HepG2 (cell line): Measurements from ENCODE around the gene ALKBH2. TPM values are rescaled to one million over a fixed set of nuclear protein-coding genes. Genes with fewer than 3 reads are reported as not detected.
A peak's percentile ranks its signal among the peaks of the same experiment; 100 is the strongest.

Experiments
- AGO2 ChIP-seq: fragments of 200-400 bp; formaldehyde crosslinking; optimal IDR thresholded peaks from 2 replicates; pipeline ENCODE3; 2017; ENCODE audit warnings: mild to moderate bottlenecking, low read depth, low read length, moderate library complexity
- HDAC1 ChIP-seq: sonication (generic); formaldehyde crosslinking; IDR thresholded peaks from 2 replicates; pipeline ENCODE4 v1.5.1; 2020; ENCODE audit warnings: mild to moderate bottlenecking, missing genetic modification reagents
- HNF4A ChIP-seq: sonication (generic); formaldehyde crosslinking; IDR thresholded peaks from 2 replicates; pipeline ENCODE4 v1.4.0; 2020; ENCODE audit warnings: missing genetic modification reagents
- MAZ ChIP-seq, 2 experiments: sonication (generic) in 1 of 2; formaldehyde crosslinking in 1 of 2; IDR thresholded peaks; 2 replicates each; pipeline versions ENCODE4 v1.5.0 to v1.6.1; 2012 to 2020; ENCODE audit warnings: low read depth in 2 of 2, mild to moderate bottlenecking in 2 of 2, borderline replicate concordance in 1 of 2, improper control_type of control experiment in 1 of 2, low read length in 1 of 2, missing genetic modification reagents in 1 of 2, moderate library complexity in 1 of 2
- ZFY ChIP-seq: sonication (generic); formaldehyde crosslinking; IDR thresholded peaks from 2 replicates; pipeline ENCODE4 v1.4.0; 2020; ENCODE audit warnings: missing genetic modification reagents
- ZNF362 ChIP-seq: sonication (generic); formaldehyde crosslinking; IDR thresholded peaks from 2 replicates; pipeline ENCODE4 v1.4.0; 2020; ENCODE audit warnings: missing genetic modification reagents, mild to moderate bottlenecking, borderline replicate concordance
- polyA plus RNA-seq, 8 experiments: library from polyadenylated mRNA; depleted of rRNA in 3 of 8; stranded (reverse) in 7 of 8; unstranded in 1 of 8; fragments of >200 nt; fragmentation: Illumina TruSeq in 4 of 8; extraction: Trizol in 4 of 8; gene quantifications; 2 replicates each; pipeline versions ENCODE4 v1.2.1 to v1.2.3, GENCODE V29; 2011 to 2016; ENCODE audit warnings: low read depth in 4 of 8, missing spikeins in 1 of 8, mixed read lengths in 1 of 8; ENCODE audit not compliant: insufficient read depth in 1 of 8
- total RNA-seq, 5 experiments: library from RNA; depleted of rRNA; stranded (reverse); fragments of >200 nt; fragmentation: Illumina TruSeq; extraction: Trizol; gene quantifications; 2 replicates each; pipeline ENCODE4 v1.2.3, GENCODE V29; 2016; ENCODE audit warnings: low read depth in 1 of 5
- TF ChIP-seq, protein P1 (sequence below): sonication (generic); formaldehyde crosslinking; IDR thresholded peaks from 2 replicates; pipeline ENCODE4 v1.5.0; 2020; ENCODE audit warnings: mild to moderate bottlenecking, missing genetic modification reagents, borderline replicate concordance
- TF ChIP-seq, protein P2 (sequence below): sonication (generic); formaldehyde crosslinking; IDR thresholded peaks from 2 replicates; pipeline ENCODE4 v1.5.1; 2020; ENCODE audit warnings: mild to moderate bottlenecking, missing genetic modification reagents, moderate library complexity
- TF ChIP-seq, protein P3 (sequence below): IDR thresholded peaks from 2 replicates; pipeline ENCODE4 v1.6.1; 2018; ENCODE audit warnings: missing genetic modification reagents, mild to moderate bottlenecking, missing compliant biosample characterization
- TF ChIP-seq, protein P4 (sequence below): sonication (generic); formaldehyde crosslinking; IDR thresholded peaks from 2 replicates; pipeline ENCODE4 v1.5.0; 2020; ENCODE audit warnings: missing genetic modification reagents

The ALKBH2 gene
- total and polyA plus RNA-seq, 2 of the 13 experiments (the other 11 are each of a cell fraction or from before 2014, with no cell fraction given): 21.0 to 40.5 TPM

- TF ChIP-seq, protein P1, sequence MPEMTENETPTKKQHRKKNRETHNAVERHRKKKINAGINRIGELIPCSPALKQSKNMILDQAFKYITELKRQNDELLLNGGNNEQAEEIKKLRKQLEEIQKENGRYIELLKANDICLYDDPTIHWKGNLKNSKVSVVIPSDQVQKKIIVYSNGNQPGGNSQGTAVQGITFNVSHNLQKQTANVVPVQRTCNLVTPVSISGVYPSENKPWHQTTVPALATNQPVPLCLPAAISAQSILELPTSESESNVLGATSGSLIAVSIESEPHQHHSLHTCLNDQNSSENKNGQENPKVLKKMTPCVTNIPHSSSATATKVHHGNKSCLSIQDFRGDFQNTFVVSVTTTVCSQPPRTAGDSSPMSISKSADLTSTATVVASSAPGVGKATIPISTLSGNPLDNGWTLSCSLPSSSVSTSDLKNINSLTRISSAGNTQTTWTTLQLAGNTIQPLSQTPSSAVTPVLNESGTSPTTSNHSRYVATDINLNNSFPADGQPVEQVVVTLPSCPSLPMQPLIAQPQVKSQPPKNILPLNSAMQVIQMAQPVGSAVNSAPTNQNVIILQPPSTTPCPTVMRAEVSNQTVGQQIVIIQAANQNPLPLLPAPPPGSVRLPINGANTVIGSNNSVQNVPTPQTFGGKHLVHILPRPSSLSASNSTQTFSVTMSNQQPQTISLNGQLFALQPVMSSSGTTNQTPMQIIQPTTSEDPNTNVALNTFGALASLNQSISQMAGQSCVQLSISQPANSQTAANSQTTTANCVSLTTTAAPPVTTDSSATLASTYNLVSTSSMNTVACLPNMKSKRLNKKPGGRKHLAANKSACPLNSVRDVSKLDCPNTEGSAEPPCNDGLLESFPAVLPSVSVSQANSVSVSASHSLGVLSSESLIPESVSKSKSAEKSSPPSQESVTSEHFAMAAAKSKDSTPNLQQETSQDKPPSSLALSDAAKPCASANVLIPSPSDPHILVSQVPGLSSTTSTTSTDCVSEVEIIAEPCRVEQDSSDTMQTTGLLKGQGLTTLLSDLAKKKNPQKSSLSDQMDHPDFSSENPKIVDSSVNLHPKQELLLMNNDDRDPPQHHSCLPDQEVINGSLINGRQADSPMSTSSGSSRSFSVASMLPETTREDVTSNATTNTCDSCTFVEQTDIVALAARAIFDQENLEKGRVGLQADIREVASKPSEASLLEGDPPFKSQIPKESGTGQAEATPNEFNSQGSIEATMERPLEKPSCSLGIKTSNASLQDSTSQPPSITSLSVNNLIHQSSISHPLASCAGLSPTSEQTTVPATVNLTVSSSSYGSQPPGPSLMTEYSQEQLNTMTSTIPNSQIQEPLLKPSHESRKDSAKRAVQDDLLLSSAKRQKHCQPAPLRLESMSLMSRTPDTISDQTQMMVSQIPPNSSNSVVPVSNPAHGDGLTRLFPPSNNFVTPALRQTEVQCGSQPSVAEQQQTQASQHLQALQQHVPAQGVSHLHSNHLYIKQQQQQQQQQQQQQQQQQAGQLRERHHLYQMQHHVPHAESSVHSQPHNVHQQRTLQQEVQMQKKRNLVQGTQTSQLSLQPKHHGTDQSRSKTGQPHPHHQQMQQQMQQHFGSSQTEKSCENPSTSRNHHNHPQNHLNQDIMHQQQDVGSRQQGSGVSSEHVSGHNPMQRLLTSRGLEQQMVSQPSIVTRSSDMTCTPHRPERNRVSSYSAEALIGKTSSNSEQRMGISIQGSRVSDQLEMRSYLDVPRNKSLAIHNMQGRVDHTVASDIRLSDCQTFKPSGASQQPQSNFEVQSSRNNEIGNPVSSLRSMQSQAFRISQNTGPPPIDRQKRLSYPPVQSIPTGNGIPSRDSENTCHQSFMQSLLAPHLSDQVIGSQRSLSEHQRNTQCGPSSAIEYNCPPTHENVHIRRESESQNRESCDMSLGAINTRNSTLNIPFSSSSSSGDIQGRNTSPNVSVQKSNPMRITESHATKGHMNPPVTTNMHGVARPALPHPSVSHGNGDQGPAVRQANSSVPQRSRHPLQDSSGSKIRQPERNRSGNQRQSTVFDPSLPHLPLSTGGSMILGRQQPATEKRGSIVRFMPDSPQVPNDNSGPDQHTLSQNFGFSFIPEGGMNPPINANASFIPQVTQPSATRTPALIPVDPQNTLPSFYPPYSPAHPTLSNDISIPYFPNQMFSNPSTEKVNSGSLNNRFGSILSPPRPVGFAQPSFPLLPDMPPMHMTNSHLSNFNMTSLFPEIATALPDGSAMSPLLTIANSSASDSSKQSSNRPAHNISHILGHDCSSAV (CRISPR knock-in tag): no peak
- no peak for TF ChIP-seq HNF4A (CRISPR knock-in tag)
- TF ChIP-seq AGO2: no peak
- no peak for TF ChIP-seq MAZ (IDR thresholded peaks at IDR 0.05; ENCODE audit: borderline replicate concordance, low read depth, low read length)
- TF ChIP-seq MAZ (CRISPR knock-in tag; IDR thresholded peaks at IDR 0.05; ENCODE audit: low read depth): 0 out of 2 replicates have a peak, but pooled peaks have one; percentile 24
- TF ChIP-seq HDAC1 (CRISPR knock-in tag): peak; percentile 13; the same call in 1 of the 2 replicates
- TF ChIP-seq, protein P2, sequence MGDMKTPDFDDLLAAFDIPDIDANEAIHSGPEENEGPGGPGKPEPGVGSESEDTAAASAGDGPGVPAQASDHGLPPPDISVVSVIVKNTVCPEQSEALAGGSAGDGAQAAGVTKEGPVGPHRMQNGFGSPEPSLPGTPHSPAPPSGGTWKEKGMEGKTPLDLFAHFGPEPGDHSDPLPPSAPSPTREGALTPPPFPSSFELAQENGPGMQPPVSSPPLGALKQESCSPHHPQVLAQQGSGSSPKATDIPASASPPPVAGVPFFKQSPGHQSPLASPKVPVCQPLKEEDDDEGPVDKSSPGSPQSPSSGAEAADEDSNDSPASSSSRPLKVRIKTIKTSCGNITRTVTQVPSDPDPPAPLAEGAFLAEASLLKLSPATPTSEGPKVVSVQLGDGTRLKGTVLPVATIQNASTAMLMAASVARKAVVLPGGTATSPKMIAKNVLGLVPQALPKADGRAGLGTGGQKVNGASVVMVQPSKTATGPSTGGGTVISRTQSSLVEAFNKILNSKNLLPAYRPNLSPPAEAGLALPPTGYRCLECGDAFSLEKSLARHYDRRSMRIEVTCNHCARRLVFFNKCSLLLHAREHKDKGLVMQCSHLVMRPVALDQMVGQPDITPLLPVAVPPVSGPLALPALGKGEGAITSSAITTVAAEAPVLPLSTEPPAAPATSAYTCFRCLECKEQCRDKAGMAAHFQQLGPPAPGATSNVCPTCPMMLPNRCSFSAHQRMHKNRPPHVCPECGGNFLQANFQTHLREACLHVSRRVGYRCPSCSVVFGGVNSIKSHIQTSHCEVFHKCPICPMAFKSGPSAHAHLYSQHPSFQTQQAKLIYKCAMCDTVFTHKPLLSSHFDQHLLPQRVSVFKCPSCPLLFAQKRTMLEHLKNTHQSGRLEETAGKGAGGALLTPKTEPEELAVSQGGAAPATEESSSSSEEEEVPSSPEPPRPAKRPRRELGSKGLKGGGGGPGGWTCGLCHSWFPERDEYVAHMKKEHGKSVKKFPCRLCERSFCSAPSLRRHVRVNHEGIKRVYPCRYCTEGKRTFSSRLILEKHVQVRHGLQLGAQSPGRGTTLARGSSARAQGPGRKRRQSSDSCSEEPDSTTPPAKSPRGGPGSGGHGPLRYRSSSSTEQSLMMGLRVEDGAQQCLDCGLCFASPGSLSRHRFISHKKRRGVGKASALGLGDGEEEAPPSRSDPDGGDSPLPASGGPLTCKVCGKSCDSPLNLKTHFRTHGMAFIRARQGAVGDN (CRISPR knock-in tag): peak; percentile 63
- TF ChIP-seq, protein P3, sequence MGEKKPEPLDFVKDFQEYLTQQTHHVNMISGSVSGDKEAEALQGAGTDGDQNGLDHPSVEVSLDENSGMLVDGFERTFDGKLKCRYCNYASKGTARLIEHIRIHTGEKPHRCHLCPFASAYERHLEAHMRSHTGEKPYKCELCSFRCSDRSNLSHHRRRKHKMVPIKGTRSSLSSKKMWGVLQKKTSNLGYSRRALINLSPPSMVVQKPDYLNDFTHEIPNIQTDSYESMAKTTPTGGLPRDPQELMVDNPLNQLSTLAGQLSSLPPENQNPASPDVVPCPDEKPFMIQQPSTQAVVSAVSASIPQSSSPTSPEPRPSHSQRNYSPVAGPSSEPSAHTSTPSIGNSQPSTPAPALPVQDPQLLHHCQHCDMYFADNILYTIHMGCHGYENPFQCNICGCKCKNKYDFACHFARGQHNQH: 0 out of 2 replicates have a peak, but pooled peaks have one; percentile 40
- TF ChIP-seq, protein P4, sequence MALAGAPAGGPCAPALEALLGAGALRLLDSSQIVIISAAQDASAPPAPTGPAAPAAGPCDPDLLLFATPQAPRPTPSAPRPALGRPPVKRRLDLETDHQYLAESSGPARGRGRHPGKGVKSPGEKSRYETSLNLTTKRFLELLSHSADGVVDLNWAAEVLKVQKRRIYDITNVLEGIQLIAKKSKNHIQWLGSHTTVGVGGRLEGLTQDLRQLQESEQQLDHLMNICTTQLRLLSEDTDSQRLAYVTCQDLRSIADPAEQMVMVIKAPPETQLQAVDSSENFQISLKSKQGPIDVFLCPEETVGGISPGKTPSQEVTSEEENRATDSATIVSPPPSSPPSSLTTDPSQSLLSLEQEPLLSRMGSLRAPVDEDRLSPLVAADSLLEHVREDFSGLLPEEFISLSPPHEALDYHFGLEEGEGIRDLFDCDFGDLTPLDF (CRISPR knock-in tag): 0 out of 2 replicates have a peak, but pooled peaks have one; percentile 8
- TF ChIP-seq ZNF362 (CRISPR knock-in tag): no peak
- TF ChIP-seq ZFY (CRISPR knock-in tag): peak; percentile 79
Observed at GRCh38 chr12:109098183-109098604, 4.9 kb upstream of the ALKBH2 start (continued).
